GM12878 (cell line): Measurements from ENCODE around the gene ERICH4. TPM values are rescaled to one million over a fixed set of nuclear protein-coding genes. Genes with fewer than 3 reads are reported as not detected.

Source experiments
- ATAC-seq: fragments of 200-7000 bp; cut with Tn5 transposase; 3 replicates; pipeline ENCODE4 v1.9.1; 2020; ENCODE audit warnings: mild to moderate bottlenecking, moderate library complexity
- BruUV-seq: library from RNA; stranded (reverse); fragments of 400-500 nt; replicated peaks from 2 replicates; lab custom pipeline; 2021; lab: Mats Ljungman, UMichigan
- CTCF ChIA-PET: fragments of 300-600 bp; sonication (Branson Sonifier 250); formaldehyde crosslinking; extraction: SDS; loops from one replicate; lab custom pipeline; 2021; ENCODE audit warnings: inconsistent platforms; lab: Yijun Ruan, JAX
- POLR2A ChIA-PET: fragments of 350-600 bp; formaldehyde crosslinking; extraction: SDS; loops from one replicate; lab custom pipeline; 2021; ENCODE audit warnings: inconsistent platforms; lab: Charles Lee
- RAD21 ChIA-PET: fragments of 300-600 bp; sonication (Branson Sonifier 250); formaldehyde crosslinking; loops from one replicate; lab custom pipeline; 2023; ENCODE audit warnings: antibody characterized with exemption; ENCODE audit not compliant: unreplicated experiment; lab: Charles Lee
- SMC1A ChIA-PET: fragments of 300-600 bp; sonication (Branson Sonifier 250); formaldehyde crosslinking; loops from one replicate; lab custom pipeline; 2023; ENCODE audit not compliant: unreplicated experiment, uncharacterized antibody; lab: Charles Lee
- DNase-seq: peaks from one replicate; pipeline ENCODE4 v3.0.0-alpha.2; 2011; ENCODE audit warnings: low read depth, low spot score
- FAIRE-seq: peaks from 3 replicates; lab custom pipeline; 2011; peaks lifted over from hg19 to GRCh38; lab: Jason Lieb, UNC
- H2AFZ ChIP-seq: 2 replicates; pipeline ENCODE4 v1.6.0; 2011; ENCODE audit warnings: low read depth, low read length, control low read depth; ENCODE audit not compliant: control insufficient read depth
- H3K27ac ChIP-seq: 2 replicates; pipeline ENCODE4 v1.5.1; 2011; ENCODE audit warnings: control low read depth; ENCODE audit not compliant: control insufficient read depth, insufficient read depth
- H3K27me3 ChIP-seq, 2 experiments: replicated peaks in 1 of 2; 2 replicates each; pipeline versions ENCODE4 v1.6.0 to v1.6.1; 2011; ENCODE audit warnings: low read length in 1 of 2; ENCODE audit not compliant: control insufficient read depth in 2 of 2, insufficient read depth in 2 of 2
- H3K36me3 ChIP-seq, 2 experiments: 2 replicates each; pipeline ENCODE4 v1.5.1; 2011; ENCODE audit warnings: low read length in 1 of 2; ENCODE audit not compliant: control insufficient read depth in 2 of 2, insufficient read depth in 2 of 2
- H3K4me1 ChIP-seq: 2 replicates; pipeline ENCODE4 v1.6.1; 2011; ENCODE audit warnings: mild to moderate bottlenecking, low read length, moderate library complexity, mixed read lengths; ENCODE audit not compliant: control insufficient read depth, insufficient read depth
- H3K4me2 ChIP-seq: 2 replicates; pipeline ENCODE4 v1.6.0; 2011; ENCODE audit warnings: control low read depth; ENCODE audit not compliant: control insufficient read depth, insufficient read depth
- H3K4me3 ChIP-seq: fragments of 200-600 bp; sonication (generic); 2 replicates; pipeline ENCODE4 v1.5.1; 2016
- H3K79me2 ChIP-seq: 2 replicates; pipeline ENCODE4 v1.6.0; 2011; ENCODE audit warnings: low read length; ENCODE audit not compliant: control insufficient read depth, insufficient read depth
- H3K9ac ChIP-seq: 2 replicates; pipeline ENCODE4 v1.8.0; 2011; ENCODE audit warnings: low read length, control low read depth, mixed read lengths; ENCODE audit not compliant: control insufficient read depth, insufficient read depth
- H3K9me3 ChIP-seq: replicated peaks from 3 replicates; pipeline ENCODE4 v1.5.1; 2011; ENCODE audit warnings: mild to moderate bottlenecking, low read length; ENCODE audit not compliant: control insufficient read depth, insufficient read depth
- H4K20me1 ChIP-seq: 2 replicates; pipeline ENCODE4 v1.6.0; 2011; ENCODE audit not compliant: control insufficient read depth, insufficient read depth
- BACH1 ChIP-seq: fragments of 450-650 bp; IDR thresholded peaks from 2 replicates; pipeline ENCODE4 v1.6.1; 2017; ENCODE audit warnings: mild to moderate bottlenecking, borderline replicate concordance
- CBX3 ChIP-seq: fragments of 200-600 bp; sonication (generic); IDR thresholded peaks from 2 replicates; pipeline ENCODE4 v1.6.1; 2016; ENCODE audit warnings: low read depth, borderline replicate concordance
- PAX8 ChIP-seq: fragments of 450-650 bp; IDR thresholded peaks from 2 replicates; pipeline ENCODE4 v1.6.1; 2017; ENCODE audit warnings: mild to moderate bottlenecking, moderate library complexity
- RBBP5 ChIP-seq: fragments of 200-600 bp; sonication (generic); conservative IDR thresholded peaks from 2 replicates; pipeline ENCODE4 v1.6.1; 2016
- RFX5 ChIP-seq: IDR thresholded peaks from 2 replicates; pipeline ENCODE4 v1.6.1; 2011; ENCODE audit warnings: low read depth, low read length, improper control_type of control experiment
- SIX5 ChIP-seq: IDR thresholded peaks from 2 replicates; pipeline ENCODE4 v1.6.1; 2011; ENCODE audit warnings: mild to moderate bottlenecking, low read depth, low read length, moderate library complexity; ENCODE audit not compliant: severe bottlenecking
- SMC3 ChIP-seq: IDR thresholded peaks from 2 replicates; pipeline ENCODE4 v1.6.1; 2011; ENCODE audit warnings: low read length, improper control_type of control experiment, borderline replicate concordance
- SP1 ChIP-seq: IDR thresholded peaks from one replicate; pipeline ENCODE4 v1.6.1; 2011; ENCODE audit warnings: low read depth, low read length
- SREBF2 ChIP-seq: IDR thresholded peaks from 2 replicates; pipeline ENCODE4 v1.6.1; 2012; ENCODE audit warnings: mild to moderate bottlenecking, low read length
- STAT3 ChIP-seq: IDR thresholded peaks from 2 replicates; pipeline ENCODE4 v1.6.1; 2011; ENCODE audit warnings: low read depth, low read length, improper control_type of control experiment
- whole genome bisulfite sequencing: methylation state at CpG from one replicate; pipeline ENCODE4 v1.1.6; 2016; ENCODE audit warnings: low lambda C conversion rate; ENCODE audit not compliant: insufficient replicate concordance, insufficient coverage; ENCODE audit errors: missing lambda C conversion rate; 5-methylcytosine and 5-hydroxymethylcytosine counted together
- in situ Hi-C: fragments of 300-500 bp; cut with MboI; formaldehyde crosslinking; loops from 9 replicates; pipeline ENCODE4 v1.14.3; 2018; ENCODE audit warnings: mixed read lengths
- intact Hi-C: fragments of 100-400 bp; cut with micrococcal nuclease; formaldehyde crosslinking; loops from one replicate; pipeline ENCODE4 v1.14.2; 2022; ENCODE audit not compliant: unreplicated experiment
- polyA plus RNA-seq, 11 experiments: library from polyadenylated mRNA; depleted of rRNA in 4 of 11; unstranded in 6 of 11; stranded (reverse) in 5 of 11; fragments of >200 nt; fragmentation: Nextera tagmentation in 4 of 11; fragmentation: Illumina TruSeq in 1 of 11; extraction: Ambion mirVana in 4 of 11; extraction: Trizol in 1 of 11; gene quantifications; 1 replicate in 1 of 11; 2 replicates in 10 of 11; pipeline versions ENCODE4 v1.2.1 to v1.2.3, GENCODE V29; 2011 to 2016; ENCODE audit warnings: inconsistent platforms in 2 of 11, missing spikeins in 2 of 11, low read depth in 1 of 11
- total RNA-seq, 4 experiments: library from RNA; depleted of rRNA in 3 of 4; stranded (reverse); fragments of >200 nt in 3 of 4; fragmentation: Illumina TruSeq in 1 of 4; extraction: Trizol in 1 of 4; gene quantifications; 2 replicates each; pipeline versions ENCODE4 v1.2.1 to v1.2.3, GENCODE V29; 2013 to 2021
- TF ChIP-seq, protein P1 (sequence below): fragments of 450-650 bp; IDR thresholded peaks from 2 replicates; pipeline ENCODE4 v1.6.1; 2016; ENCODE audit warnings: mild to moderate bottlenecking, moderate library complexity, borderline replicate concordance
- TF ChIP-seq, protein P2 (sequence below): fragments of 450-650 bp; IDR thresholded peaks from 2 replicates; pipeline ENCODE4 v1.6.1; 2017; ENCODE audit warnings: borderline replicate concordance
- TF ChIP-seq, protein P3 (sequence below): fragments of 450-650 bp; formaldehyde crosslinking; IDR thresholded peaks from 2 replicates; pipeline ENCODE4 v1.5.0; 2022; ENCODE audit warnings: mild to moderate bottlenecking, missing genetic modification characterization

The ERICH4 gene
- total and polyA plus RNA-seq, 10 of the 15 experiments (the other 5 are each of a cell fraction or from before 2014, with no cell fraction given) = not detected

DNA sequence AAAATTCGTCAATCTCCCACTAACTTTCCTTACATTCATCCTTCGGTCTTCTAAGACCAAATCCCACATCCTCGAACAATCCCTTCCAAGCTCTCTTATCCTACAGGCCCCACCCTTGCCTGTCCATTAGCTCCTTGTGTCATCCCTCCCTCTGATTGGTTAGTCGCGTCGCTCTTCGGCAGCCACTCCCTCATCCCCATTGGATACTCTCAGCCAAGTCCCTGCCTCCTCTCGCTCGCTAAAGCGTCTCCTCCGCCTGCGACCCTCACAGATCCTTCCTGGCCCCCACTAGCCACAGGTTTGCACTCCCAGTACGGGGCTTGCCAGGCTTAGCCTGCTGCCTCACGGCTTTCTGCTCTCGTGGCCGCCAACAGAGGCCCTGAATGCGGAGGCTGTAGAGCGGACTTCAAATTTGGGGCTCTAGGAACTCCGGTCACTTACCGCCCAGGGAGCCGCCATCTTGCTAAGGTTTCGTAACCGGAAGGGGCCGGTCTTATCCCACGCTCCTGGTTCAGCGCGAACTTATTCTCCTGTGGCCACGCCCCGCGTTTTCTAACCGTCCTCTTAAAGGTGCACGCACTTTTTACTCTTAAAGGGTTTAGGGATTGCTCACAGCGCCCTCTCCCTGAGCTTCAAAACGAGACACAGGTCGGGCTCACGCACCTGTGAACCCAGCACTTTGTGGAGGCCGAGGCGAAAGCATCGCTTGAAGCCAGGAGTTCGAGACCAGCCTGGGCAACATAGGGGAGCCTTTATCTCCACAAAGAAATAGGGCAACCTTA is 3.3 kb upstream of the ERICH4 start, which contains the start of gene DMAC2:
Gene DMAC2, minus strand, starts transcription at position 472 of the 782 bp plus-strand sequence. Its CDS starts 13 bp downstream, at position 459.
- peak; percentile 99 for FAIRE-seq
- no TSS peak for BruUV-seq
- in situ Hi-C loops = loop anchor here (10.0 kb wide), 2 partner anchors 95 to 135 kb away; partner anchors contain the start of gene CEACAM21
- TF ChIP-seq CBX3 (no peak), RFX5 (no peak), SIX5 (peak; percentile 29), PAX8 (no peak), BACH1 (0 out of 2 replicates have a peak, but pooled peaks have one; percentile 11), STAT3 (0 out of 2 replicates have a peak, but pooled peaks have one; percentile 31), SMC3 (peak; percentile 41; the same call in 1 of the 2 replicates), RBBP5 (no peak), SREBF2 (no peak), SP1 (peak; percentile 52)
- TF ChIP-seq, protein P1, sequence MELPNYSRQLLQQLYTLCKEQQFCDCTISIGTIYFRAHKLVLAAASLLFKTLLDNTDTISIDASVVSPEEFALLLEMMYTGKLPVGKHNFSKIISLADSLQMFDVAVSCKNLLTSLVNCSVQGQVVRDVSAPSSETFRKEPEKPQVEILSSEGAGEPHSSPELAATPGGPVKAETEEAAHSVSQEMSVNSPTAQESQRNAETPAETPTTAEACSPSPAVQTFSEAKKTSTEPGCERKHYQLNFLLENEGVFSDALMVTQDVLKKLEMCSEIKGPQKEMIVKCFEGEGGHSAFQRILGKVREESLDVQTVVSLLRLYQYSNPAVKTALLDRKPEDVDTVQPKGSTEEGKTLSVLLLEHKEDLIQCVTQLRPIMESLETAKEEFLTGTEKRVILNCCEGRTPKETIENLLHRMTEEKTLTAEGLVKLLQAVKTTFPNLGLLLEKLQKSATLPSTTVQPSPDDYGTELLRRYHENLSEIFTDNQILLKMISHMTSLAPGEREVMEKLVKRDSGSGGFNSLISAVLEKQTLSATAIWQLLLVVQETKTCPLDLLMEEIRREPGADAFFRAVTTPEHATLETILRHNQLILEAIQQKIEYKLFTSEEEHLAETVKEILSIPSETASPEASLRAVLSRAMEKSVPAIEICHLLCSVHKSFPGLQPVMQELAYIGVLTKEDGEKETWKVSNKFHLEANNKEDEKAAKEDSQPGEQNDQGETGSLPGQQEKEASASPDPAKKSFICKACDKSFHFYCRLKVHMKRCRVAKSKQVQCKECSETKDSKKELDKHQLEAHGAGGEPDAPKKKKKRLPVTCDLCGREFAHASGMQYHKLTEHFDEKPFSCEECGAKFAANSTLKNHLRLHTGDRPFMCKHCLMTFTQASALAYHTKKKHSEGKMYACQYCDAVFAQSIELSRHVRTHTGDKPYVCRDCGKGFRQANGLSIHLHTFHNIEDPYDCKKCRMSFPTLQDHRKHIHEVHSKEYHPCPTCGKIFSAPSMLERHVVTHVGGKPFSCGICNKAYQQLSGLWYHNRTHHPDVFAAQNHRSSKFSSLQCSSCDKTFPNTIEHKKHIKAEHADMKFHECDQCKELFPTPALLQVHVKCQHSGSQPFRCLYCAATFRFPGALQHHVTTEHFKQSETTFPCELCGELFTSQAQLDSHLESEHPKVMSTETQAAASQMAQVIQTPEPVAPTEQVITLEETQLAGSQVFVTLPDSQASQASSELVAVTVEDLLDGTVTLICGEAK = peak; percentile 81; the same call in 1 of the 2 replicates
- TF ChIP-seq, protein P2, sequence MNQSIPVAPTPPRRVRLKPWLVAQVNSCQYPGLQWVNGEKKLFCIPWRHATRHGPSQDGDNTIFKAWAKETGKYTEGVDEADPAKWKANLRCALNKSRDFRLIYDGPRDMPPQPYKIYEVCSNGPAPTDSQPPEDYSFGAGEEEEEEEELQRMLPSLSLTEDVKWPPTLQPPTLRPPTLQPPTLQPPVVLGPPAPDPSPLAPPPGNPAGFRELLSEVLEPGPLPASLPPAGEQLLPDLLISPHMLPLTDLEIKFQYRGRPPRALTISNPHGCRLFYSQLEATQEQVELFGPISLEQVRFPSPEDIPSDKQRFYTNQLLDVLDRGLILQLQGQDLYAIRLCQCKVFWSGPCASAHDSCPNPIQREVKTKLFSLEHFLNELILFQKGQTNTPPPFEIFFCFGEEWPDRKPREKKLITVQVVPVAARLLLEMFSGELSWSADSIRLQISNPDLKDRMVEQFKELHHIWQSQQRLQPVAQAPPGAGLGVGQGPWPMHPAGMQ = no peak
- TF ChIP-seq, protein P3, sequence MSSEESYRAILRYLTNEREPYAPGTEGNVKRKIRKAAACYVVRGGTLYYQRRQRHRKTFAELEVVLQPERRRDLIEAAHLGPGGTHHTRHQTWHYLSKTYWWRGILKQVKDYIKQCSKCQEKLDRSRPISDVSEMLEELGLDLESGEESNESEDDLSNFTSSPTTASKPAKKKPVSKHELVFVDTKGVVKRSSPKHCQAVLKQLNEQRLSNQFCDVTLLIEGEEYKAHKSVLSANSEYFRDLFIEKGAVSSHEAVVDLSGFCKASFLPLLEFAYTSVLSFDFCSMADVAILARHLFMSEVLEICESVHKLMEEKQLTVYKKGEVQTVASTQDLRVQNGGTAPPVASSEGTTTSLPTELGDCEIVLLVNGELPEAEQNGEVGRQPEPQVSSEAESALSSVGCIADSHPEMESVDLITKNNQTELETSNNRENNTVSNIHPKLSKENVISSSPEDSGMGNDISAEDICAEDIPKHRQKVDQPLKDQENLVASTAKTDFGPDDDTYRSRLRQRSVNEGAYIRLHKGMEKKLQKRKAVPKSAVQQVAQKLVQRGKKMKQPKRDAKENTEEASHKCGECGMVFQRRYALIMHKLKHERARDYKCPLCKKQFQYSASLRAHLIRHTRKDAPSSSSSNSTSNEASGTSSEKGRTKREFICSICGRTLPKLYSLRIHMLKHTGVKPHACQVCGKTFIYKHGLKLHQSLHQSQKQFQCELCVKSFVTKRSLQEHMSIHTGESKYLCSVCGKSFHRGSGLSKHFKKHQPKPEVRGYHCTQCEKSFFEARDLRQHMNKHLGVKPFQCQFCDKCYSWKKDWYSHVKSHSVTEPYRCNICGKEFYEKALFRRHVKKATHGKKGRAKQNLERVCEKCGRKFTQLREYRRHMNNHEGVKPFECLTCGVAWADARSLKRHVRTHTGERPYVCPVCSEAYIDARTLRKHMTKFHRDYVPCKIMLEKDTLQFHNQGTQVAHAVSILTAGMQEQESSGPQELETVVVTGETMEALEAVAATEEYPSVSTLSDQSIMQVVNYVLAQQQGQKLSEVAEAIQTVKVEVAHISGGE (CRISPR knock-in tag) = no peak

More for the DNA sequence above, 3.3 kb upstream of the ERICH4 start, which contains the start of gene DMAC2:
- no peaks in the 10 kb centered on the region for H4K20me1 ChIP-seq
- SMC1A ChIA-PET = interaction anchor here (0.7 to 2.1 kb wide), 16 partner anchors 9 to 355 kb away, joined by 3 to 8 read pairs (median 3); partner anchors contain the start of genes B9D2 and CEACAM21
- DNase-seq (peak; percentile 89), ATAC-seq (peak; percentile 98)
- H2AFZ ChIP-seq = peak within 1 kb of the TSS; percentile 95
- WGBS = under 1% methylated on average over 40 of the region's 40 CpGs
- H3K9me3 ChIP-seq = no peaks in the 10 kb centered on the region
- intact Hi-C loops = loop anchor here (5.0 kb wide), 1 partner anchor 237 kb away; no protein-coding TSS in a partner anchor
- H3K27ac ChIP-seq = peak within 1 kb of the TSS; percentile 85
- H3K79me2 ChIP-seq = peaks cover 2% of the 10 kb centered on the region
- peak within 1 kb of the TSS; percentile 92 for H3K4me3 ChIP-seq
- H3K4me2 ChIP-seq = peak within 1 kb of the TSS; percentile 72
- no peaks in the 10 kb centered on the region; a peak in 1 of 4 replicates for H3K36me3 ChIP-seq
- POLR2A ChIA-PET = interaction anchor here (0.5 to 1.6 kb wide), 12 partner anchors 11 to 819 kb away, joined by 3 to 7 read pairs (median 3); partner anchors contain the start of genes CCDC97, CEACAM21 and HNRNPUL1
- H3K4me1 ChIP-seq = no peaks in the 10 kb centered on the region; the same call in 1 of the 2 replicates
- H3K9ac ChIP-seq = peak within 1 kb of the TSS; percentile 89
- RAD21 ChIA-PET = interaction anchor here (0.6 to 1.7 kb wide), 16 partner anchors 9 to 235 kb away, joined by 3 to 14 read pairs (median 4); partner anchors contain the start of genes B3GNT8 and B9D2
- CTCF ChIA-PET = interaction anchor here (0.6 to 3.3 kb wide), 28 partner anchors 8 to 805 kb away, joined by 3 to 22 read pairs (median 4); partner anchors contain the start of genes B9D2, CEACAM21 and TGFB1
- no peaks in the 10 kb centered on the region for H3K27me3 ChIP-seq
